ENCODE data around the gene SPATA33. TPM values are rescaled to one million over a fixed set of nuclear protein-coding genes. Genes with fewer than 3 reads are reported as not detected.

Gene SPATA33
- total RNA-seq, 1 experiment from 2014 or later = 25.6 TPM

DNA sequence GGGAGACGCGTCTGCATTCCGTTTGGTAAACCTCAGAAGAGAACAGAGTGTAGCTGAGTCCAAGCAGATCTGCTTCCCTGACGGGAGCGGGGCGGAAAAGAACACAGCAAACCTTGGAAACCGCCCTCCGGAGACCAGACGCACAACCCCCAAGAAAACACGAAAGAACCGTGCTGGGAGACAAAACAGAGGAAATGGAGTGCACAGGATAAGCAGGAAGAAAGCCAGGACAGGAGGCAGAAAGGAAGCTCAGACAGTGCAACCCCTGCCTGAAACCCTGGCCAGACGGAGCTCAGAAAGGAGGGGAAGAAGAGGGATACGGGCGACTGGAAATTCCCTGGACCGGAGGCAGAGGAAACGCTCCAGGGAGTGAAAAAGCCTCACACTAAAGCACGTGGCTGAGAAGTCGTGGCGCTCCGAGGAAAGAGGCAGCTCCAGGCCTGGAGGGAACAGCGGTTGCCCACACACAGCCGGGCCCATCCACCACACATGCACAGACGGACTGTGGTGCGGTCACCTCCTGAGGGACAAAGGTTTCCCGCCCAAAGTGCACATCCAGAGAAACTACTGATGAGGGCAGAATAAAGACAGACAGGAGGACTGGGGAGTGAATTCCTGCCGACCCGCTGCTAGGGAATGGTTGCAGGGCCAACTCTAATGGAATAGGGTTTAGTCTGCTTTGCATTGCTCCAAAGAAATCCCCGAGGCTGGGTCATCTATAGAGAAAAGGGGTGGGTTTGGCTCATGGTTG lies 34.0 kb upstream of the SPATA33 start:
- POLR2A ChIA-PET (ENCODE audit: unreplicated experiment) = interaction anchor here (0.6 kb wide), 1 partner anchor 105 kb away, joined by 5 read pairs; no protein-coding TSS in a partner anchor
- CTCF ChIA-PET = no interaction called here
- H3K4me2 ChIP-seq = no peak overlapping the region

DNA sequence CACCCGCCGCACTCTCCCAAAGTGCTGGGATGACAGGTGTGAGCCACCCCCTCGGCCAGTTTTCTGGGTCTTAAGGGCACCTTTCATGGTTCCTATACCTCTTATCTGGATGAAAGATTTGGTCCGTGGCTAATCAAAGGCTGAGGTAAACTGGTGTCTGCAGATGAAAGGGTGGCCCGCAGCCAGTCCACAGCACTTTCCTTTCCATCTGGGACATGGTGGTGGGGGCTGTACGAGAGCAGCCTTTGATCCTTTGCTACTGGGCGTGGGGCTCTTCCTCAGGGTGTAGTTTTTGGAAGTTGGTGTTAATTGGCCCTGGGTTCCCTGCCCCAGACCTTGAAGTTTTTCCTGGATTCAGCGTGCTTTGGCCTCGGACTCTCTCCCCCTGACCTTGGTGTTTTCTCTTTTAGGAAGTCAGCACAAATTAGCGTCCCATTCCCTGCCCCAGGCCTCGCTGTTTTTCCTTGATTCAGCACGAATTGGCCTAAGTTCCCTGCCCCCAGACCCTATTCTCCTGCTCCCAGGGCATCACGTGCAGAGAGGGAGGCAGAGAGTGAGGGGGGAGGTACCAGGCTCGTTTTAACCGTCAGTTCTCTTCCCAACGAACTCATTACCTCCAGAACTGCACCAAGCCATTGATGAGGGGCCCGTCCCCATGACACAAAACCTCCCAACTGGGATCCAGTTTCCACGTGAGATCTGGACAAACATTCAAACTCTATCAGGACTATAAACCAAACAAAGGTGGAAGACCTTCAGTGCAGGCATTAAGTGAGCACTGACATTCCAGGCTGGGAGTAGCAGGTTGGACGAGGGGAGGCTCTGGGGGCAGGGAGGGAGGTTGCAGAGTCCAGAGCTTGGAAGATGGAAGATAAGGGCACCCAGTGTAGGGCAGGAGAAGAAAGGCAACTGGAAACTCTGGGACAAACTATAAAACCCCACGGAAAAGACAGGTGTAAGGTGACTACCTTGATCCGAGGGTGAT lies 32.6 kb upstream of the SPATA33 start:
- intact Hi-C loops (cut with micrococcal nuclease; ENCODE audit: unreplicated experiment) = no loop called here
- Histone ChIP-seq H4K20me1 (ENCODE audit: insufficient read depth) (no peaks in the 10 kb centered on the region), H3K9me3 (ENCODE audit: insufficient read depth, low read depth) (no peaks in the 10 kb centered on the region), H3K79me2 (ENCODE audit: low read depth) (no peaks in the 10 kb centered on the region), H3K4me2 (no peak overlapping the region), H3K9me2 (ENCODE audit: insufficient read depth) (no peaks in the 10 kb centered on the region), H2AFZ (no peak overlapping the region), H3K4me3 (no peak overlapping the region), H3K36me3 (ENCODE audit: low read depth) (no peaks in the 10 kb centered on the region), H3K27ac (no peak overlapping the region), H3K4me1 (replicated peaks; ENCODE audit: insufficient read depth) (no peaks in the 10 kb centered on the region), H3F3A (ENCODE audit: insufficient read depth, low read depth) (0 out of 2 replicates have a peak, but pooled peaks cover 6% of the 10 kb centered on the region), H3K27me3 (ENCODE audit: insufficient read depth, low read depth) (peaks cover 39% of the 10 kb centered on the region)
- CTCF ChIA-PET = no interaction called here
- no peak for DNase-seq
- TF ChIP-seq EZH2 (IDR thresholded peaks at IDR 0.05; ENCODE audit: low read depth) = no peak
- TF ChIP-seq, protein P1, sequence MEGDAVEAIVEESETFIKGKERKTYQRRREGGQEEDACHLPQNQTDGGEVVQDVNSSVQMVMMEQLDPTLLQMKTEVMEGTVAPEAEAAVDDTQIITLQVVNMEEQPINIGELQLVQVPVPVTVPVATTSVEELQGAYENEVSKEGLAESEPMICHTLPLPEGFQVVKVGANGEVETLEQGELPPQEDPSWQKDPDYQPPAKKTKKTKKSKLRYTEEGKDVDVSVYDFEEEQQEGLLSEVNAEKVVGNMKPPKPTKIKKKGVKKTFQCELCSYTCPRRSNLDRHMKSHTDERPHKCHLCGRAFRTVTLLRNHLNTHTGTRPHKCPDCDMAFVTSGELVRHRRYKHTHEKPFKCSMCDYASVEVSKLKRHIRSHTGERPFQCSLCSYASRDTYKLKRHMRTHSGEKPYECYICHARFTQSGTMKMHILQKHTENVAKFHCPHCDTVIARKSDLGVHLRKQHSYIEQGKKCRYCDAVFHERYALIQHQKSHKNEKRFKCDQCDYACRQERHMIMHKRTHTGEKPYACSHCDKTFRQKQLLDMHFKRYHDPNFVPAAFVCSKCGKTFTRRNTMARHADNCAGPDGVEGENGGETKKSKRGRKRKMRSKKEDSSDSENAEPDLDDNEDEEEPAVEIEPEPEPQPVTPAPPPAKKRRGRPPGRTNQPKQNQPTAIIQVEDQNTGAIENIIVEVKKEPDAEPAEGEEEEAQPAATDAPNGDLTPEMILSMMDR (conservative IDR thresholded peaks at IDR 0.05) = no peak
- POLR2A ChIA-PET (ENCODE audit: unreplicated experiment) = no interaction called here
- no TSS peak for BruUV-seq (replicated peaks)

More for the DNA sequence above, 34.0 kb upstream of the SPATA33 start:
- no peaks in the 10 kb centered on the region for H3K4me1 ChIP-seq (replicated peaks; ENCODE audit: insufficient read depth)
- H3K36me3 ChIP-seq (ENCODE audit: low read depth) = no peaks in the 10 kb centered on the region
- no peak overlapping the region for H3K4me3 ChIP-seq
- no peaks in the 10 kb centered on the region for H4K20me1 ChIP-seq (ENCODE audit: insufficient read depth)
- H3K27me3 ChIP-seq (ENCODE audit: insufficient read depth, low read depth) = peaks cover 40% of the 10 kb centered on the region
- DNase-seq = no peak
- no peaks in the 10 kb centered on the region for H3K9me2 ChIP-seq (ENCODE audit: insufficient read depth)
- BruUV-seq (replicated peaks) = no TSS peak
- H3K9me3 ChIP-seq (ENCODE audit: insufficient read depth, low read depth) = no peaks in the 10 kb centered on the region
- no peaks in the 10 kb centered on the region for H3K79me2 ChIP-seq (ENCODE audit: low read depth)
- intact Hi-C loops (cut with micrococcal nuclease; ENCODE audit: unreplicated experiment) = no loop called here
- H2AFZ ChIP-seq = no peak overlapping the region
- TF ChIP-seq EZH2 (IDR thresholded peaks at IDR 0.05; ENCODE audit: low read depth) = no peak
- TF ChIP-seq, protein P1 (conservative IDR thresholded peaks at IDR 0.05) = no peak
- H3K27ac ChIP-seq = no peak overlapping the region
- 0 out of 2 replicates have a peak, but pooled peaks cover 9% of the 10 kb centered on the region for H3F3A ChIP-seq (ENCODE audit: insufficient read depth, low read depth)

DNA sequence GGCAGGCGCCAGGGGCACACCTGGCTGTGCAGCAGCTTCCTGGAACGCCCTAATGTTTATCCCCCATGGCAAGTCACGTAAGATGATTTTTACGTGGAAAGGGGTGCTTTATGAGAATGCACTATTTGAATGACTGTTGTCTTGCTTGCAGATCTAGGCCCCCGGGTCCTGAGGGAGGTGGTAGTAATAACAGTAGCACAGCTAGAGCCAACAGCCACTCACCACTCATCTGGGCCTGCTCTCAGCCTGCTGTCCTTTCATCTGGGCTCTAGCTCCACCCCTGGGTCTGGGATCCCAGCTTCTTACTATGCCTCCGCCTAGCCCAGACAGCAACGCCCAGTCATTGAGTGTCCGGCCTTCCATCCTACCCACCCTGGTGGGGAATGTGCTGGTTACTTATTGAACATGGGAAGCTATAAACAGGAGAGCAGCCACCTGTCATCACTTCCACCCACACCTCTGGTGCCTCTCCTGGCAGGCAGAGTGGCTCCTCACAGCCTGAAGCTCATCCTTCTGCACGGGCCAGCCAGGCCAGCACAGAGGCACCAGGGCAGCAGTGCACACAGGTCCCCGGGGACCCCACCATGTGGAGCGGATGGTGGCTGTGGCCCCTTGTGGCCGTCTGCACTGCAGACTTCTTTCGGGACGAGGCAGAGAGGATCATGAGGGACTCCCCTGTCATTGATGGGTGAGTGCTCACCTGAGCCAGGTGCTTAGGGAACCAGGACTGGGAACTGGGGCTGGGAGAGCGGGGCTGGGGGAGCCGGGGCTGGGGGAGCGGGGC lies 27.6 kb upstream of the SPATA33 start:
- intact Hi-C loops (cut with micrococcal nuclease; ENCODE audit: unreplicated experiment) = no loop called here
- Histone ChIP-seq H3K4me1 (replicated peaks; ENCODE audit: insufficient read depth) (peaks cover 12% of the 10 kb centered on the region; the same call in 1 of the 2 replicates), H3K27ac (no peak overlapping the region), H3K27me3 (ENCODE audit: insufficient read depth, low read depth) (peaks cover 11% of the 10 kb centered on the region; the same call in 1 of the 2 replicates), H2AFZ (no peak overlapping the region), H3K4me2 (no peak overlapping the region), H3K9me2 (ENCODE audit: insufficient read depth) (no peaks in the 10 kb centered on the region), H3K79me2 (ENCODE audit: low read depth) (no peaks in the 10 kb centered on the region), H3K4me3 (no peak overlapping the region), H3K36me3 (ENCODE audit: low read depth) (no peaks in the 10 kb centered on the region), H4K20me1 (ENCODE audit: insufficient read depth) (no peaks in the 10 kb centered on the region), H3K9me3 (ENCODE audit: insufficient read depth, low read depth) (no peaks in the 10 kb centered on the region), H3F3A (ENCODE audit: insufficient read depth, low read depth) (no peaks in the 10 kb centered on the region; the same call in 1 of the 2 replicates)
- no peak for DNase-seq
- BruUV-seq (replicated peaks) = no TSS peak
- TF ChIP-seq EZH2 (IDR thresholded peaks at IDR 0.05; ENCODE audit: low read depth) = no peak
- TF ChIP-seq, protein P1 (conservative IDR thresholded peaks at IDR 0.05) = no peak
- POLR2A ChIA-PET (ENCODE audit: unreplicated experiment) = interaction anchor here (0.5 kb wide), 1 partner anchor 21 kb away, joined by 3 read pairs; no protein-coding TSS in a partner anchor
- CTCF ChIA-PET = interaction anchor here (0.6 kb wide), 1 partner anchor 18 kb away, joined by 10 read pairs; no protein-coding TSS in a partner anchor

All from PC-9 (cell line).